Right lobe of liver (tissue), 6 donors: Measurements from ENCODE around the gene RER1. TPM values are rescaled to one million over a fixed set of nuclear protein-coding genes. Genes with fewer than 3 reads are reported as not detected.
A peak's percentile ranks its signal among the peaks of the same experiment; 100 is the strongest.

Experiments used
- ATAC-seq, 4 donors: fragments of 200-7000 bp; cut with Tn5 transposase; one replicate each; pipeline ENCODE4 v1.9.1; 2020; ENCODE audit warnings: mild to moderate bottlenecking in 4 of 4, moderate library complexity in 4 of 4
- DNase-seq, 3 donors: peaks; one replicate each; pipeline ENCODE4 v3.0.0-alpha.2; 2020
- H3K27ac ChIP-seq, 3 donors: fragments of 200-600 bp; one replicate each; pipeline ENCODE4 v1.8.0; 2022
- H3K27me3 ChIP-seq, 2 donors: fragments of 200-600 bp; one replicate each; pipeline ENCODE4 v1.8.0; 2022
- H3K36me3 ChIP-seq, 4 donors: fragments of 200-600 bp; sonication (generic) in 1 of 4; one replicate each; pipeline versions ENCODE4 v1.5.1 to v1.8.0; 2017 to 2022; ENCODE audit warnings: control low read depth in 1 of 4
- H3K4me1 ChIP-seq, 4 donors: fragments of 200-600 bp; sonication (generic) in 1 of 4; one replicate each; pipeline versions ENCODE4 v1.5.1 to v1.8.0; 2017 to 2022; ENCODE audit warnings: control low read depth in 1 of 4
- H3K4me3 ChIP-seq, 3 donors: fragments of 200-600 bp; one replicate each; pipeline ENCODE4 v1.8.0; 2022
- H3K9me3 ChIP-seq, 4 donors: fragments of 200-600 bp; sonication (generic) in 1 of 4; one replicate each; pipeline versions ENCODE4 v1.5.1 to v1.8.0; 2017 to 2022; ENCODE audit warnings: control low read depth in 1 of 4
- CTCF ChIP-seq, 4 donors: fragments of 200-600 bp in 3 of 4; fragments of 450-650 bp in 1 of 4; IDR thresholded peaks; one replicate each; pipeline versions ENCODE4 v1.5.1 to v1.8.0; 2016 to 2022; ENCODE audit warnings: antibody characterized with exemption in 4 of 4, mild to moderate bottlenecking in 2 of 4
- POLR2A ChIP-seq: fragments of 450-650 bp; IDR thresholded peaks from one replicate; pipeline ENCODE4 v1.6.1; 2017; ENCODE audit warnings: antibody characterized with exemption, mild to moderate bottlenecking
- WGBS: methylation state at CpG from one replicate; pipeline ENCODE4 v1.1.6; 2018; ENCODE audit warnings: low coverage, low lambda C conversion rate; ENCODE audit not compliant: insufficient coverage; ENCODE audit errors: missing lambda C conversion rate; 5-methylcytosine and 5-hydroxymethylcytosine counted together
- intact Hi-C, 2 donors: fragments of 100-400 bp; cut with DNase I; formaldehyde crosslinking; loops; one replicate each; pipeline versions ENCODE4 v1.11.2 to v1.14.1; 2022
- total RNA-seq, 6 experiments: library from RNA; depleted of rRNA in 2 of 6; stranded (reverse); fragments of >200 nt in 2 of 6; fragmentation: NEBNext Ultra II Directional in 3 of 6; extraction: Animal tissue kit (Norgen Biotek cat#: 25700) in 3 of 6; gene quantifications; one replicate each; pipeline versions ENCODE4 v1.1.0 to v1.2.4, GENCODE V29; 2016 to 2023
- donor health status: DM: no; HTN: yes; CAD: no.
- donor health status: DM: no; HTN: no; CAD: no.
- donor health status: DM: no; HTN: no; CAD: no.
- donor health status: DM: no; HTN: yes; CAD: no.
- donor health status: DM: no; HTN: yes; CAD: no.

RER1 gene
- total RNA-seq, 6 experiments from 2014 or later: 76.5 to 166 (median 122) TPM

GRCh38 chr1:2414297-2414958 is 22.8 kb downstream of the RER1 start:
- Histone ChIP-seq H3K4me3 (no peak overlapping the region), H3K9me3 (no peaks in the 10 kb centered on the region), H3K27me3 (no peaks in the 10 kb centered on the region), H3K36me3 (no peaks in the 10 kb centered on the region), H3K27ac (no peak overlapping the region), H3K4me1 (peaks cover 0 to 21% (median 8%) of the 10 kb centered on the region in 4 donors)
- intact Hi-C loops: no loop called here
- DNase-seq: peak; percentile 74 to 76 (median 75)
- peak; percentile 39 to 50 (median 46) for ATAC-seq
- TF ChIP-seq CTCF (IDR thresholded peaks at IDR 0.05) (peak; percentile 82 to 93 (median 84)), POLR2A (no peak)
- WGBS: 0% methylated on average over 5 of the region's 25 CpGs

- no peak for TF ChIP-seq POLR2A
- WGBS: 53% methylated on average over 6 of the region's 11 CpGs
- H3K27me3 ChIP-seq: no peaks in the 10 kb centered on the region
- no peaks in the 10 kb centered on the region for H3K36me3 ChIP-seq
- H3K4me1 ChIP-seq: peaks cover 0 to 20% (median 8%) of the 10 kb centered on the region in 4 donors
- H3K27ac ChIP-seq: no peak overlapping the region
- DNase-seq (no peak), ATAC-seq (no peak)
- intact Hi-C loops: loop anchor here in 1 of 2 donors (5.0 kb wide), 1 partner anchor 132 kb away; no protein-coding TSS in a partner anchor
- H3K4me3 ChIP-seq: no peak overlapping the region
- H3K9me3 ChIP-seq: no peaks in the 10 kb centered on the region
These were observed 23.7 kb downstream of the RER1 start for GRCh38 chr1:2415337-2415736.

GRCh38 chr1:2415801-2416208 is 24.2 kb downstream of the RER1 start:
- no peak overlapping the region for H3K4me3 ChIP-seq

GRCh38 chr1:2416403-2416802 is 24.8 kb downstream of the RER1 start:
- Histone ChIP-seq H3K27ac (no peak overlapping the region), H3K4me1 (peaks cover 0 to 19% (median 8%) of the 10 kb centered on the region in 4 donors), H3K36me3 (no peaks in the 10 kb centered on the region), H3K4me3 (no peak overlapping the region), H3K9me3 (no peaks in the 10 kb centered on the region), H3K27me3 (no peaks in the 10 kb centered on the region)
- intact Hi-C loops: loop anchor here in 1 of 2 donors (5.0 kb wide), 1 partner anchor 131 kb away; no protein-coding TSS in a partner anchor
- 45% methylated on average over 8 of the region's 12 CpGs for WGBS
- ATAC-seq (no peak), DNase-seq (no peak)
- TF ChIP-seq CTCF (IDR thresholded peaks at IDR 0.05) (no peak), POLR2A (no peak)

More at GRCh38 chr1:2415801-2416208, 24.2 kb downstream of the RER1 start:
- peaks cover 0 to 20% (median 8%) of the 10 kb centered on the region in 4 donors for H3K4me1 ChIP-seq
- no peak for DNase-seq
- WGBS: 24% methylated on average over 4 of the region's 19 CpGs
- H3K36me3 ChIP-seq: no peaks in the 10 kb centered on the region
- H3K27ac ChIP-seq: no peak overlapping the region
- no peaks in the 10 kb centered on the region for H3K9me3 ChIP-seq
- TF ChIP-seq POLR2A: no peak
- TF ChIP-seq CTCF (IDR thresholded peaks at IDR 0.05): no peak
- intact Hi-C loops: loop anchor here in 1 of 2 donors (5.0 kb wide), 1 partner anchor 131 kb away; no protein-coding TSS in a partner anchor
- H3K27me3 ChIP-seq: no peaks in the 10 kb centered on the region
- ATAC-seq: no peak
